Measurements from ENCODE around the gene UIMC1.

Gene UIMC1

DNA sequence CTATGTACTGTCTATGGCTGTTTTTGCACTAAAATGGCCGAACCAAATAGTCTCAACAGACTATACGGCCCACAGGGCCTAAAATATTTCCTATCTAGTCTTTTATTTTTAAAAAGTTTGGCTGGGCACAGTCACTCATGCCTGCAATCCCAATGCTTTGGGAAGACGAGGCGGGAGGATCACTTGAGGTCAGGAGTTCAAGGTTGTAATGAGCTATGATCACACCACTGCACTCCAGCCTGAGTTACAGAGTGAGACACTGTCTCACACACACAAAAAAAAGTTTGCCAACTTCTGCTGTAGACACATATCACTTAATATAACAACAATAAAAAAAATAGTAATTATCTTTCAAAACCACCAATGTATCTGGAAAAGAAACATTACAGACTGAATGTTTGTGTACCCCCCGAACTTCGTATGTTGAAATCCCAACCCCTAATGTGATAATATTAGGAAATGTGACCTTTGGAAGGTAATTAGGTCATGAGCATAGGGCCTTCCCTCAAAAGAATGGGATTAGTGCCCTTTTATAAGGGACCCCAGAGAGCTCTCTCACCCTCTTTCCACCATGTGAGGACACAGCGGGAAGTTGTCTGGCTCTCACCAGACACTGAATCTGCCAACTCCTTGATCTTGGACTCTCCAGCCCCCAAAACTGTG is 53.9 kb downstream of the UIMC1 start:
- DNase-seq, result no peak

DNA sequence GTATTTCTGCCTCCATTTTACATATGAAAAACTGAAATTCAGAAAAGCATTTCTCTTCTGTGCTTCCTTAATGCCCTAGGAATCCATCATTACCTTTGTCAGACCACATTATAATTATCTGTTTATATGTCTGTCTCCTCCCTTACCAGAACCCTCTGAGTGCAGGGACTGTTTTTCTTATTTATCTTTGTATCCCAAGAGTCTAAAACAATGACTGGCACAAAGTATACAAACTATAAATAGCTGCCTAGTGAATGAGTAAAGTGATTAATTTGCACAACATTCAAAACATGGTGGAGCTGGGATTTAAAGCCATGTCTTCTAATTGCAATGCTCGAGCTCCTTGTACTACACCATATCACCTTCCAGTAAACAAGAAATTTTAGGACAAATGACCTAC is 58.1 kb downstream of the UIMC1 start:
- no peak for DNase-seq

DNA sequence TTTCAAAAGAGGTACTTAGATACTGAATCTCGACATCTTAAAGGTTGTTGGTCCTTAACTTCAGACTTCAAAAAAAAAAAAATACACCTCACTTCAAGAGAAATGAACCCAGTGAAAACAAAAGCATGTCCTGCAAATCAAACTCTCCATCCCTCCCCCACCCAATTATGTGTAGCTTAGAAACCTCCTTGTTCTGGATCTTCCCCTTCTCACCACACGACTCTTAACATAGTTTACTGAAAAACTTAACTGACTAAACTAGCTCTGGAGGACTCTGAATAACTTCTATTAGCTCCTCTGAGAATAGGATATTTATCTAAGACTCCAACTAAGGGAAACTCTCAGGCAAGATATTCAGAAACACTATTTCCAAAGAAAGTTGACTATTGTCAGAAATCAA is 58.7 kb downstream of the UIMC1 start:
- no peak for DNase-seq

DNA sequence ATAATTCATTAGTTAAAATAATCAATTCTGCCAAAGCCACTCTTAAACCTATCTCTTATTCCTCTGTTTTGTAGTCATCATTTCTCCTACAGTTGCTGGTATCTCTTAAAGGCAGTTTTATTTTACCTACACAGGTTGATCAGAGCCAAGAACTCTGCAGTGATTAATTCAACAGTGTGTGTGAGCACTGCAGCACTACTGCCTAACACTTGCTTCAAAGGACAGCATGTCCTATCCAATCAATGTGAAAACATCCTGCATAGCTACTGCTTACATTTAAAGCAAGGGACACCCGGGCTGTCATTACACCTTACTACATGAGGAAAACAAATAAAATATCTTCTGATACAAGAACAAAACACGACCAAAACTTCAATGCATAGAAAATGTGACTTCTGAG is 62.3 kb downstream of the UIMC1 start:
- no peak for DNase-seq

DNA sequence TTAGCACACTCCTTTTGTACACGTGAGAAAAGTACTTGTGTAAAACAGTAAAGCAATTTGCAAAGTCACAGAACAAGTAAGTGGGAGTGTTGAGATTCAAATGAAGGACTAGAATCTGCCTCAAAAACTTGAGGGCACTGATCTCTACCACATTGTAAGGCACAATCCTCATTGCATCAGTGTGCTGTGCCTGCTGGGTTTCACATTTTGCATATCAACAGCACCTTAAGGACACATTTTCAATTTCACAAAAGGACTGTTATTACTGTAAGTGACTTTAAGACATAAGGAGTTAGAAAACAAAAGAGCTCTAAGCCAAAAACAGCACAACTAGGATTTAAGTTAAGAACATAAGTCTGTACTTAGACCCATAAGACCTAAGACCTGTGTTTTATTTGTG is 62.8 kb downstream of the UIMC1 start:
- DNase-seq, result no peak

DNA sequence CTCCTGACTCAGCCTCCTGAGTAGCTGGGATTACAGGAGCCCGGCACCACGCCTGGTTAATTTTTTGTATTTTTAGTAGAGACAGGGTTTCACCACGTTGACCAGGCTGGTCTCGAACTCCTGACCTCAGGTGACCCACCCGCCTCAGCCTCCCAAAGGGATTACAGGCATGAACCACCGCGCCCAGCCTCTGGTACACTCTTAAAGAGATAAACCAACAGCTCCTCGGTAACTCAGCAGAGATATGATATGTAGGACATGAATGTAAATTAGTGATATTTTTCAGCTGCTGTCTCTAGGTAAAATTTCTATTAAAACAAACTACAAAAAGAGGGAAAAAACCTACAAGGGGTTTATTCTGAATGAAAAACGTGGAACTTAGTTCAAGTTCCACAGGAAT is 64.6 kb downstream of the UIMC1 start:
- no peak for DNase-seq

DNA sequence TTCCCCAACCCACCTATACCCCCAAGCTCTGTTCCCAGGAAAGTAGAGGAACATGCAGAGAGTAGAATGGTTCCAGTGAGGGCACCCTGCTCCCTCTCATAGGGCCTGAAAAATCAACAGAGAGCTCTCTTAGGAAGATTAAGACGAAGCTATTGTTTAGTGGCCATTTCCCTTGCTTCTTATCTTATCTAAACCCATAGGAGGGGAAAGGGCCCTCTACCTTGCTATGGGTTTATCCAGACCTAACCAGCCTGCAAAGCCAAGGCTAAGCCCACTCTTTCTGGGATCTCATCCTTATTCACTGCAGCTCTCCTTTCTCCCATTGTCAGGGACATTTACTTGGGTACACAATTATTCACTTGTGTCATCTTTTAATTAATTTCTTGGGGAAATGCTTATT is 68.1 kb downstream of the UIMC1 start:
- DNase-seq, result no peak

DNA sequence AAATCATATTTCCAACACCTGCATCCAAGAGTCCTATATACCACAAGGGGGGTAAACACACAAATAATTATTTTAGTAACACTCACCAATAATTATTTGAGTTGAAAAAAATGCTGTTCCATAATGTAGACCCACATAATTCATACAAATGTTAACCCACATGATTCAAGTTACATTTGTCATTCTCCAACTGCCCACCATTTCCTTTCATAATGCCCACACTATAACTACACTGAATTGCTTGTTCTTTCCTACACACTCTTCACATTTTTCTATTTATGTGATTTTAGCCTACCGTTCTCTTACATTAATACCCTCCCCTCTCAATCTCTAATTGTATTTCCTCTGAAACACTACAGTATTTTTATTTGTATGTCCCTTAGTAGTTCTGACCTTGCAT is 71.6 kb downstream of the UIMC1 start:
- no peak for DNase-seq

DNA sequence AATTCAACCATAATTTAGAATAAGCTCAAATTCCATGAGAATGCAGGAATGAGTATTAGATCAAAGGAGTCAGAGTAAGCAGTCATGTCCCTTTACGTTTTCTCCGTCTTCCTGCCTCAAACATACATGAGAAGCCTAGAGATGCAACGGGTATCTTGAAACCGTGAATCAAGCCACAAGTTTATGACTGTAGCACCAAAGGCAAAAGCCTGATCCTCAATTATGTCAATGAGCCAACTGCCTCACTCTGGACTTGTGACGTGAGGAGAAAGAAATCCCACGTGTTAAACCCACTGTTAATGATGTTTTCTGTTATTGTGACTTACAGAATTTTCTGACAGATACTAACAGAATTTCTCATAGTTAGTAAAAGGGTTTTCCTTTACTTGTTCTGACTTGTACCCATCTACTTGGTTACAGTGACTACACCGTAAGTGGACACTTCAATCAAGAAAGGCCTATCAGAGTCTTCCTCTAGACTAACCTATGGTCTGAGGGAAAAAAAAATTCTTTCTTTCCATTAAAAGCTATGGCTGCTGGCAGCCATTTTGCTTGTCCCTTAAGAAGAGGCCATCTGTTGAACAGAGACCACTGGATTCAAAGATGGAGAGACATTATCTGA is 72.2 kb downstream of the UIMC1 start:
- no peak for DNase-seq

DNA sequence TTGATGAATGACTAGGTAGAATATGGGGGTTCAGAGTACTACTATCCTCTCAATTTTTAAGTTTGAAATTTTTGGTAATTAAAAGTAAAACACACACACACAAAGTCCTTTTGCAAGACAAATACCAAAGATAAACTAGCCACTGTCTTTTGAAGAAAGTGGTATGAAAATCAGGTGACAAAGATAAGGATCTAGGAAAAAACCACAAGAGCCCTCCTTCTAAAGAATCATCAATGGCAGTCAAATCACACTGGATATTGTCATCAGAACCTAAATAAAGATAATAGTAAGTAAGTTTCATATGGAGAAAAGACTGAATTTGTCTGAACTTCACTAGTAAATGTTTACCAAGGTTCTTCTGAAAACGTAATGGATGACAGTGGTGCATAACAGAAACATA is 76.9 kb downstream of the UIMC1 start:
- DNase-seq, result no peak

DNA sequence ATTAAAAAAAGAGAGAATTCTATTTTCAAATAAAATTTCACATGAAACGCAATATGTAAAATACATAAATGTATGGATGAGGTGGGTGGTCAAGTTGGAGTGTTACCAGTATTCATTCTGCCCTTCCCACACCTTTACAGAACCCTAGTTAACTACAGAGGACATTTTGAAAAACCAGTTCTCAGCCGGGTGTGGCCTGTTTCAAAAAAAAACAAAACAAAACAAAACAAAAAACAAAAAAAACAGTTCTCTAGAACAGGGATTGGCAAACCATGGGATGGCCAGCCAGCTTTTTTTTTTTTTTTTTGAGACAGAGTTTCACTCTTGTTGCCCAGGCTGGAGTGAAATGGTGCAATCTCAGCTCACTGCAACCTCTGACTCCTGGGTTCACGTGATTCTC is 79.0 kb downstream of the UIMC1 start:
- no peak for DNase-seq

DNA sequence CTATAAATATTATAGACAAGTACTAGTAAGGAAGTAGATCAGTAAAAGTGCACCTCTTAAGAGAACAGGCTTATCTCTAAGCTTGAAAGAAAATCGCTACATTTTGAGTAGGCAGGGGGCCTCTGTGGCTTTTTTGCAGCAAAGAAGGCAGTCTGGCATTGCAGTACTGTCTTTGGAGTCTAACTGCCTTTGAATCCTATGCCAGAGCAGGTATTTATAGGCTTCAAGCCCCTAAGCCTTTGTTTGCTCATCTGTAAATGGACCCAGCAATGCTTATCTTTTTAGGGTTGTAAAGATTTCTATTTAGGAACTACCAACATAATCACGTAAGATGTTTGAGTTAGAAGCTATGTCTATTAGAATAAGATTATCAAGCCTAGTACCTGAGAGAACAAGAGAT is 83.8 kb downstream of the UIMC1 start:
- DNase-seq, result no peak

DNA sequence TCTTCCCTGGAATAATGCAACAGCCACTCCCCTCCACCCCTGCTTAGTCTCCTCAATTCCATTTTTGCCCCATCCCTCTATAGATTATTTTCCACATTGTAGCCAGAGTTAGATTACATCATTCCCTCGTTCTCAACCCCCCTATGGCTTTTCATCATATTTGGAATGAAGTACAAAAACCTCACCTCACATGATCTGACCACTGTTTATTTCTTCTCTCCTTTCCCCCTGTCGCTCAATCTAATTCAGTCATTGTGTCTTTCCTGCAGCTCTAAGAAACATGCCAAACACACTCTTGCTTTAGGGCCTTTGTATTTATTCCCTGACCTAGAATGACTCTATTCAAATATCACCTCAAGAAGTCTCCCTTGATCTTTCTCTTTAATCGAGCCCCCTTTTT is 84.9 kb downstream of the UIMC1 start:
- no peak for DNase-seq

DNA sequence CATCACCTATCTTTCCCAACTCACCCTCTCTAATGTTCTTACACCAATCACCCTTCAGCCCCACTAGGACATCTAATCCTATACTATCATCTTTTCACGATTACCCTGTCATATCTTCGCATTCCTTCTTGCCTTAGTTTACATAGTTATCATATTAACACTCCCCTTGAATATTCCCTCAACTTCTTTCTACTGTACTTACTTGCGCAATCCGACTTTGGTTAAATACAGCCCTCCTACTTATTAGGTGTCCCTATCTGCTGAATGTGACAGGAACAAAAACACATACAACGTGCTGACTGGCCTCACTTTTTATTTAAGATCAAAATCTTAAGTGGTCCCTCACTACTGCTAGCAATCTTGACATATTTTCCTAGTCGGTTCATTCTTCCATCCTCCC is 88.0 kb downstream of the UIMC1 start:
- no peak for DNase-seq

DNA sequence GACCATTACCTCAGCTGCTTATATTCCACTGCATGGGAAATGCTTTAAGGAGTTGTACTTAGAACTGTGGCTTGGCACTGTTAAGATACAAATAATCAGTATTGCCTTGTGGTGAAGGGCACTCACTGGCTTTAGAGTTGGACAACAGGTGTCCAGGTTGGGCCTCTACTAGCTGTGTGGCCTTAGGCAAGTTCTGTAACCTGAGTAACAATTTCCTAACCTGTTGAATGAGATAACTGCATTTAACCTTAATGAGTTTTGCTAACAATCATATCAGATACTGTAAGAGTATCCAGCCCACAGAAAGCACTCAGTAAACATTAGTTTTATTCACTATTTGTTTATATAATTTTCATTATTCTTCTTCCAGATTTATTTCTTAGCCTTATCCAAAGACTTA is 90.2 kb downstream of the UIMC1 start:
- no peak for DNase-seq

DNA sequence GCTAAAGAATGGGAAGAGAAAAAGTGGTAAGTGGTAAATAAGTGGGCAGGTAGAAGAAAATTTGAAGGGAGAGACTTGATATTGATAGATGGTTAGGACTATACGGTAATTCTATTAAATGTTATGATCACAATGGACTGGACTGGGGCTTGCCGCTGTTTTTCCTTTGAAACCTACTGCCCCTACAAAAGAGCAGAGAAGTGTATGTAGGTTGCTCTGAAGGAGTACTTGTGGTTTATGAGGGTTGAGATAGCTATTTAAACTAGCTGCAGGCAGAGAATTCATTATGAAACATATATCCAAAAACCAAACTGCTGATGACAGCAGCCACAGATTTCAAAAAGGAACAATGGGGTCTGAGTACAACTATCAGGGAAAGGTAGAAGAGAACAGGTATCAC is 90.7 kb downstream of the UIMC1 start:
- no peak for DNase-seq

DNA sequence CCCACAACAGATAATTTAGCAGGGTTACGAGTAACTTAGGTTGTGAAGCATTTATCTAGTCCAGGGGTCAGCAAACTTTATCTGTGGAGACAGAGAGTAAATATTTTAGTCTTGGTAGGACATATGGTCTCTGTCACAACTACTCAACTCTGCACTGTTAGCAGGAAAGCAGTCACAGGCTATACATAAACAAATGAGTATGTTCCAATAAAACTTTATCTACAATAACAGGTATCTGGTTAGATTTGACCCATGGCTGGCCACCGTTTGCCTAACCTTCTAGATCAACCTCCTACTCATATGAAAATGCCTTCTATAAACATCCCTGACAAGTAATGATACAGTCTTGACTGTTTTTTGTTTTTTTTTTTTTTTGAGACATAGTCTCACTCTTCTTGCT is 94.5 kb downstream of the UIMC1 start:
- DNase-seq, result no peak

DNA sequence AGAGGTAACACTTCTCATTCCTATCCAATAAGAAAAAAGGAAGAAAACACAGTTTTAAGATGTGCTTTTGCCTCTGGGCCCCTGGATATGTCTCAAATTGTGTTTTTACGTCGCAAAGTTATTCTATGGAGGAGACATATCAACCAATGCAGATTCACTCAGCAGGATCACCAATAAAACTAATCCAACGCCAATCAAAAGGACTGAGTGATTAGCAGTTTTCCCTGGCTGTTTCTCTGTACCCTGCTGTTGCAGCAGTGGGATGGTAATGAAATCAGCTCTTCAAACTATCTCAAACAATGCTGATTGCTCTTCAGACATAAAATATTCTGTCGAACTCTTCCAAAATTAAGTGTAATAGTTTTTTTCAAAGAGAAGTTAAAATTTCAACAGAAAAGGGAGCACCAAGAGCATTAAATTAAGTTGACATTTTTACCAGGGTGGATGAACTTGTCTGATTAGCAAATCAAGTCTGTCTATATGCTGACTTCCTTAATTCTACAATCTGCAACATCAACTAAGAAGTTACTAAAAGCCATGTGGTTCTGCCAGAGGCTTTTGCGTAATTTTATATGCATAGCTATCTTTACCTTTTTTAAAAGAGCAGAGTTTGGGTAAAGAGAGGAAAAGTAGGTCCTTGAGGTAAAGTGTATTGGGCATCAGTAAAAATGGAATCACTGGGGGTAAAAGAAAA is 97.8 kb downstream of the UIMC1 start:
- no peak for DNase-seq

DNA sequence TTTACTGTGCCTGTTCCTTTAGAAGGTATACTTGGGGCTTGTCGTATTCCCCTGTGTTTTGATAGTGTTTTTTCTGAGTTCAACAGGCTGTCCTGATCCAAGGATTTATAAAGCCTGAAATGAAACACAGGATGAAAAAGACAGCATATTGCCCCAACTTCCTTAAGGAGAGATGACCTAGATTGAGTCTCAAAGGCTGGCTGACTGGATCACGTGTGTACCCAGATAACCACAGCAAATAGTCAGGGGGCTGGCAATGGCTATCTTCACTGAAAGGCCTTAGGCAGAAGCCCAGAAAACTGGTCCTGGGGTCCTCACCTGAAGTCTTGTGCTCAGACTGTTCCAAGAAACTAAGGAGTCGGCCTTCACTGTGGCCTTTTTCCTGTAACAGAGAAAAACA is 99.8 kb downstream of the UIMC1 start:
- DNase-seq, result no peak

DNA sequence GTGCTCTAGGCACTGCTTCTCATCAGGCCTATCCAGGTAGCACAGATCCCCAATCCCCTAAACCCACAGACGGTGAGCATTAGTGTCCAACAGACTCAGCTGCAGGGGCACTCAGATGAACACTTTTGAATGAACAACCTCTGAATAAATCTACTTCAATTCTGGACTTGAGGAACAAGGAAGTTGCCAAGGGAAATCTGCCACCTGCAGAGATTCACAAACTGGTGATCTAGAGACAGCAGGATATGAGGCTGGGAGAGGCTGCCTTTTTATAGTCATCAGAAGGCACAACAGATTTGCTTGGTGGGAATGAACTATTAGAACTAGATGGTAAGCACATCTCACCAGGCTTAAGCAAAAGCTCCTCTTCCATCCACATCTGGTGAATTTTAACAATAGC is 100.5 kb downstream of the UIMC1 start:
- no peak for DNase-seq

DNA sequence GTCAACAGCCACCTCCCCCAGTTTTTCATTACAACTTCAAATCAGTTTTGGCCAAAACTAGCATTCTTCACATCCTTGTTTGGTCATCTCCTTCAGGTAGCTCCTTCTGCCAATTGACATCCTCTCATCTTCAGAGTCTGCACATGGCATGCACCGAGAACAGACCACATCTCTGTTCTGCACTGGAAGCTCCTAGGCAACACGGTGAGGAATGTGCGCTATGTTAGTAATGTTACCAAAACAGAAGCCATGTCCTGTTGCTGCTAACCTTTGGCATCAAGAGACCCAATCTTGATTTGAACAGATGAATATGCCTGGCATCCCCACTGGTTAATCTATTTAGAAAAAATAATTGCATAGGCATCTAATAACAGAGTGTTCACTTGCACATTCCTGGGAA is 102.3 kb downstream of the UIMC1 start:
- no peak for DNase-seq

DNA sequence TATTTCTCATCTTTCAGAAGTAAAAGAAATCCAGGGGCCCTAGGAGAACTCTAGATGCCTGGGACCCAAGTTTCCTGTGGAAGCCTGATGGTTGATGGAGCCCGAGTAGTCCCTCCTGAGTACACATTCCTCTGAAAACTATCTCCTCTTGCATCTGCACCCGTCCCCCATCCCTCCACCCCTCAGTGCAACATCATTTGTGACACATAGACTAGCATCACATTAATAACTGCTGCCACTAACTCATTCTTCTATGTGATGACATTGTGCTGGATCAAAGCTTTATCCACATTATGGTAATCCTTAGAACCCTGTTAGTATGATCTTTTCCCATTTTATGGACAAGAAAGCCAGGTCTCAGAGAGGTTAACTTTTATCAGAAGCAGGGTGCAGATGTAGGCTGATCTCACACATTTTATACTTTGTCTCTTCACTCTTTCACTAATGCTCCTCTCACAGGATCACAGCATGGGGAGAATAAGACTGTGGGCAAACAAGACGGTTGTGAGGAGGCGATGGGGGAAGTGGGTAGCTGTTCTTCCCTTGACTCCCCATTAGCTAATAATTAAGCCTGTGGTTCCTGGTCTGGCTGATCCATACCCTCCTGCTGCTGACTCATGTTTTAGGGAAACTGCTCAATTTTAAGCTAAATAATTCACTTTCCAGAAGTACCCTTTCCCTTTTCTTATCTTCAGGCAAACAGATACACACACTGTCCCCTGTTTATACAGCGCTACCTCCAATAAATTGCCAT is 103.5 kb downstream of the UIMC1 start:
- DNase-seq, result no peak

DNA sequence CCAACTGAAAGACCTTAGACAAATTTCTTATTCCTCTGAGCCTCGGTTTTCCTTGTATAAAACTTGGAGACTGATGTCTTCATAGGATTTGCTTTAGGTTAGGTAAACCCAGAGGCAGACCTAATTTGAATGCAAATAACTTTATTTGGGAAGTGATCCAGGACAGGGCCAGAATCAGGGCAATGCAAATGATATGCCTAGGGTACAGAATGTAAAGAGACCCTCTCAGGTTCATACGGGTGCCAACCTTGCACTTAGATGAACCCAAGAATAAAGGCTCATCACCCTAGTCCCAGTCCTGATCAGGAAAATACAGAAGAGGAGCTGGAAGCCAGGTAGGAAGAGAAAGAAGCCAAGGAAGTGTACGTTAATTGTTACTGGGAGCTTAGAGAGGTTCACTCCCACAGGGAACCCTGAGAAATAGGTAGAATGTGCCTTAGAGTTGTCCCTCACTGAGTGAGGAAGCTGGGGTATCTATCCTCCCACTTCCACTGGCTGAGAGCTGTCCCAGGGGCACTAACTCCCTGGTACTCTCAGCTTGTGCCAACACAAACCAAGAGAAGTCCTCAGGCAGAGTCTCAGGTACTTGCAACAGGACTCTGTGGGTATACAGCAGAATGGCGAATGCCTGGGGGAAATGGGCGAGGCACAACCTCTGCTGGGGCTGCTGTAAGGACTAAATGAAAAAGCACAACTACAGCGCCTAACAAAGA is 104.3 kb downstream of the UIMC1 start:
- DNase-seq, result no peak
